EH (cell line): ENCODE data around the gene C19orf33.

ENCODE experiments used
- DNase-seq: peaks from one replicate; pipeline ENCODE4 v3.0.0-alpha.2; 2015; ENCODE audit warnings: low read depth

The C19orf33 gene

GRCh38 chr19:38303517-38304351, at the start of gene C19orf33:
Gene C19orf33, plus strand, starts transcription at chr19:38304251. Its CDS starts 11 bp downstream, at chr19:38304262.
- no peak for DNase-seq

GRCh38 chr19:38255383-38256014, 48.6 kb upstream of the C19orf33 start:
- no peak for DNase-seq

GRCh38 chr19:38261942-38262341, 42.1 kb upstream of the C19orf33 start:
- DNase-seq, result peak; percentile 56

- no peak for DNase-seq
These were observed 41.3 kb upstream of the C19orf33 start for GRCh38 chr19:38262585-38263268.

- peak; percentile 96 for DNase-seq
These were observed 40.2 kb upstream of the C19orf33 start for GRCh38 chr19:38263689-38264485.

GRCh38 chr19:38264486-38265212, 39.4 kb upstream of the C19orf33 start, which contains the start of gene SPINT2:
Gene SPINT2, plus strand, starts transcription at chr19:38264573. Its CDS starts 320 bp downstream, at chr19:38264893.
- no peak for DNase-seq

GRCh38 chr19:38265213-38265861, 38.7 kb upstream of the C19orf33 start:
- DNase-seq, result no peak

GRCh38 chr19:38265921-38266429, 38.1 kb upstream of the C19orf33 start:
- DNase-seq, result no peak

- peak; percentile 66 for DNase-seq
These were observed 37.0 kb upstream of the C19orf33 start for GRCh38 chr19:38266981-38267597.

- DNase-seq, result no peak
These were observed 36.1 kb upstream of the C19orf33 start for GRCh38 chr19:38267761-38268483.

- DNase-seq, result no peak
These were observed 35.5 kb upstream of the C19orf33 start for GRCh38 chr19:38268539-38268938.

- peak; percentile 90 for DNase-seq
These were observed 33.4 kb upstream of the C19orf33 start for GRCh38 chr19:38270587-38271167.

- no peak for DNase-seq
These were observed 30.6 kb upstream of the C19orf33 start for GRCh38 chr19:38273499-38273898.

GRCh38 chr19:38274739-38275138, 29.3 kb upstream of the C19orf33 start:
- no peak for DNase-seq

- no peak for DNase-seq
These were observed 27.0 kb upstream of the C19orf33 start for GRCh38 chr19:38276942-38277517.

GRCh38 chr19:38277549-38277948, 26.5 kb upstream of the C19orf33 start:
- DNase-seq, result no peak

- DNase-seq, result peak; percentile 98
These were observed 25.9 kb upstream of the C19orf33 start for GRCh38 chr19:38277969-38278680.

GRCh38 chr19:38278751-38279150, 25.3 kb upstream of the C19orf33 start:
- DNase-seq, result no peak
